NCI-H1694 (cell line): ENCODE results near the gene ZNF579.

Experiments used
- DNase-seq: peaks from one replicate; lab custom pipeline; 2025; lab: John Stamatoyannopoulos, UW

ZNF579 gene

GRCh38 chr19:55611983-55612645, 31.5 kb upstream of the ZNF579 start:
- no peak for DNase-seq

DNA sequence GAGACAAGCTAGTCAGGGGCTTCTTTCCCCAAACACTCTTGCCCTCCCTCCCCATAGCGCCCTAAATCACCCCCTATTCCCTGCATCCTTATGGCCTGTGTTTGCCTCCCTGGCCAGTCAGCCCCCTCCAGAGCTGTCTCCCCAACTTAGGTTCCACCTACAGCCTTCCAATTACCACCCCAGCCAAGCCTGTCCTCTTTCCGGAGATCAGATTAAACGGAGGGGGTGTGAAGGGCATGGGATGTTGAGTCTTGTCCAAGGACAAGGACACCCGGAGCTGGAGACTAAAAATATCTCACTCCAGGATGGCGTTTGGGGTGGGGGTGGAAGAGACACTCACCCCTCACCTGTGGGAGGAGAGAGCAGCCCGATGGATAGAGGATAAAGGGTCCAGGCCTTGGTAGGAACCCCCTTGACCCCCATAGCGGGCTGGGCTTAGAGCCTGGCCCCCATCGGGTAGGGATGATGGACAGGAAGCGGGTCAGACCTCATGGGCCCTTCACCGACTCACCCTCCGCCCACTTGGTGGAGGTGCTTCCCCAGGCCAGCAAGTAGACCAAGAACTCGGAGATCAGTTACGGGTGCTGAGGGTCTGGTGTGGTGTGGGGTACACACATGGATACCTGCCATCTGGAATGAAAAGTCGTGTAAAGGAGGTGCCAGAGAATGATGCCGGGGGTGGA, 30.8 kb upstream of the ZNF579 start:
- DNase-seq: no peak

DNA sequence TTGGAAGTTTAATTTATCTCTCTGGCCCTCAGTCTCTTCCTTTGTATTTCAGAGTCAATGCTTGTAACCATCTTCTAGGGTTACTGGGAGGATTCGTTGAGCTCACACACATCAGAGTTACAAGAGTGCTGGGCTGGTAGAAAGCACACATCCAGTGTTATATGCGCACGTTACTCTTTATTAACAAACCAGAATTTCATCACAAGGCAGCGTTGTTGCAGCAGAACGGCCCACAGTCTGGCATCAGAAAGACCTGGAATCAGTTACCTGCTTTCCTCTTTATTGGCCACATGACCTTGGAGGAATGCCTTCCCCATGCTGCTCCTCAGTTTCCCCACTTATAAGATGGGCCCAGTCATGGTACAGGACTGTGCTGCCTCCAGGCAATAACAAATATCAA, 28.7 kb upstream of the ZNF579 start:
- no peak for DNase-seq

- no peak for DNase-seq
These were observed 26.2 kb upstream of the ZNF579 start for GRCh38 chr19:55606817-55607216.

DNA sequence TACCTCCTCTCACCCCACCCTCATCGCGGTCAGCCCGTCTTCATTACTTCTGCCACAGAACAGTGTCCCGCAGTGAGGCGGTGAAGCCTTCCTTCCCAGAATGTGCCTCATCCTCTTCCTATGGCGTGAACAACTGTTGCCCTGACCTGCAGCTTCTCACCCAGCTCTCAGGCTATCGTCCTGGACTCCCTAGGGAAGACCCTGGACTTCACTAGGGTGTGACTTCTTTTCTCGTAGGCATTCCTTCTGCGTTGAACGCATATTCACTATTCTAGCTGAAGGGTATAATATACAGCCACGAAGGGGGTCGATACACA, 25.8 kb upstream of the ZNF579 start:
- no peak for DNase-seq

- peak; percentile 73 for DNase-seq
These were observed 25.2 kb upstream of the ZNF579 start, which contains the start of gene ZNF865 for GRCh38 chr19:55605637-55606470. Gene ZNF865, plus strand, starts transcription at chr19:55605647. Its CDS starts 7,972 bp downstream, at chr19:55613619.

GRCh38 chr19:55605207-55605636, 24.6 kb upstream of the ZNF579 start:
- DNase-seq: peak; percentile 98

- no peak for DNase-seq
These were observed 23.1 kb upstream of the ZNF579 start for GRCh38 chr19:55603581-55604292.

DNA sequence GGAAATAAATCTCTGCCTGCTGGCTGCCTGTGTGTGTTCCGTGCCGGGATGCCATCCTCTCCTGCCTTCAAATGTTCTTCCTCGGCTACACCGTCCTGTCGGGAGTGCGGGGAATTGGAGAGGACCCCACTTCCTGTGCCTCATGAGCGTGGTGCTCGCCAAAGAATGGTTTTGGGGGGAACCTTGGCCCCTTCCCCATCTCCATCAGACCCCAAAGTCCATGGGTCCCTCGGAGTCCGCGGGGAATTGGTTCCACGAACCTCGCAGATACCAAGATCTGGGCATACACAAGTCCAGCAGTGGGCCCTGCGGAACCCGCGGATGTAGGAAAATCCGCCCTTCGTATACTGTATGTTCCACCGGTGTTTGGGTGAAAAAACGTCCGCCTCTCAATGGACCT, 22.5 kb upstream of the ZNF579 start:
- DNase-seq: no peak

- no peak for DNase-seq
These were observed 21.7 kb upstream of the ZNF579 start for GRCh38 chr19:55602104-55603001.

GRCh38 chr19:55601084-55601483, 20.4 kb upstream of the ZNF579 start:
- no peak for DNase-seq

DNA sequence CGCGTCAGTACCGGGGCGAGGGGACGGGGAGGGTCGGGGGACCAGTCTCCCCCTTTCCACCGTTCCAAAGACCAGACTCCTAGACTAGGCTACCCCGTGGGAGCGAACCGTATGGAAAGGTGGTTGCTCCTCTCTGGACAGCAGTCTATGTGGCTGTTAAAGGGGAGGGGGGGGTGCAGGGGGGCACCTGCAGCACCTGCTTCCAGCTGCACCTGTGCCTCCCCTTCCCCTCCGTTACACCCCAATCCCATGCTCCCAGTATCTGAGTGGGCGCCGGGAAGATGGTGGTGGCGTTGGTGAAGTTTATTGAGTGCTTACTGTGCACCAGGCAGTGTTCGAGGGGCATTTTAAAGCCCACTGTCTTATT, 20.0 kb upstream of the ZNF579 start:
- no peak for DNase-seq

DNA sequence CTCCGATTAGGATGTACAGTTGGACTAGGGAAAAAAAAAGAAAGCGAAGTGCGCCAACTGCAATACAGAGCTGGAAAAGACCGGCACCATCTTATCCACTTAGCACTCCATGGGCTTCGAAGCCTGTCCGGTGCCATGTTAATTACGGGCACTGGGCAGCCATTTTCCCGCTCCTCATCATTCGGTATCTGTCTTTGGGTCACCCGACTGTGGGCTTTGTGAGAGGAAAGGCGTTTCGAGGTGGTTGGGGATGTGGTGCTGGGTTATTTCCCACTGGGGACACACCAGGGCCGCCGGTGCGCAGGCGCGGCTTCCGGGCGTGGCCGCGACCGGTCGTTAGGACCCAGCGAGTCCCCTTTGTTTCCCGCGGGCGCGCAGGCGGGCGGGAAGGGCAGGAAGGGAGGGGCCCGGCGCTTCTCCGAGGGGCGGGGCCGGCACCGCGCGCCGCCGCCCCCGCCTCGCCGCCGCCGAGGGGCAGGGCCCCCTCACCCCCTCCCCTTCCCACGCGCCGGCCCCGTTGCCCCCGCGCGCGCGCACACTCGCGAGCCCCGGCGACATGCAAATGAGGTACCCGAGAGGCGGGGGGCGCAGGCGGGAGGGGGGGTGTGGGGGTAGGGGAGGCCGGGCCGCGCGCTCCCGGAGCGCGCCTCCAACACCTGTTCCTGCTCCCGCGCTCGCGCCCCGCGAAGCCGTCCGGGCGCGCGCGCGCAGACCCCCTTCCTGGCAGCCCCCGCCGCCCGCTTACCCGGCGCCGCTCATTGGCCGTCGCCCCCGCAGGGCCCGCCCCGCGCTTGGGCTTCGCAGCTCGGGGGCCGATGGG, 19.4 kb upstream of the ZNF579 start, which contains the start of gene ZNF524:
Gene ZNF524 (plus strand): TSS at position 447 of the 820 bp plus-strand sequence. CDS start 1,825 bp downstream, outside the sequence.
- peak; percentile 92 for DNase-seq

- DNase-seq: peak; percentile 98
These were observed 18.8 kb upstream of the ZNF579 start, which contains the start of gene FIZ1 for GRCh38 chr19:55599468-55599841. Gene FIZ1, minus strand, starts transcription at chr19:55599517. Its CDS starts 1,652 bp downstream, at chr19:55597865.

- peak; percentile 94 for DNase-seq
These were observed 18.2 kb upstream of the ZNF579 start for GRCh38 chr19:55598719-55599467.

DNA sequence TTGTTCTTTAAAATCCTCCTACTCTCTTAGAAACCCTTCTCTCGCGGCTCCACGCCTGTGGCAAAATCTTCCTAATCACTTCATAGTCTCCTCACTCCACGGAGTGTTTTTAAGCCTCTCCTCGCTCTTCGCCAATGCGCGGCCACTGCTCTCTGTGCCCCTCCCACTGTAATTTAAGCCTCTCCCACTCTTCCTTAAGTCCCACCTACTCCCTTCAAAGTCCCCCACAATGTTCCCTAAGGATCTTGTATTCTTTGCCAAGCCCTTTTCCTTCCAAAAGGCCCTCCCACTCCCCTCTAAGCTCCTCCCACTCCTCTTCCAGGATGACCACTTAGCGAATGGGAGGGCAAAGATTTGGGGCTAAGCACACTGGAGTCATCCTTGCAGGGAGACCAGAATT, 17.4 kb upstream of the ZNF579 start:
- DNase-seq: no peak

DNA sequence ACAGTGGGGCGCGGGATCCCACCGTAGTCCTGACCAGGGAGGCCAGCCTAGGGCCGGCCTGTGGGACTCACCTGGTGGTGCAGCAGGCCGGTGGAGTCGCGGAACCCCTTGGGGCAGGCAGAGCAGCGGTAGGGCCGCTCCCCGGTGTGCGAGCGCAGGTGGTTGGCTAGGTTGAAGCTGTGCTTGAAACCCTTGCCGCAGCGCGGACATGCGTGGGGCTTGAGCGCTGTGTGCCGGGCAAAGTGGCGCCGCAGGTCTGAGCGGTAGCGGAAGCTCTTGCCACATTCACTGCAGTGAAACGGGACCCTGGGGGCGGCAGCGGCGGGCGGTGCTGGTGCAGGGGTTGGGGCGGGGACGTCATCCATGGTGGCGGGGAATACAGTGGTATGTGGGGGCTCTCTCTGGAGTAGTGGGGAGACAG, 16.9 kb upstream of the ZNF579 start:
- no peak for DNase-seq

DNA sequence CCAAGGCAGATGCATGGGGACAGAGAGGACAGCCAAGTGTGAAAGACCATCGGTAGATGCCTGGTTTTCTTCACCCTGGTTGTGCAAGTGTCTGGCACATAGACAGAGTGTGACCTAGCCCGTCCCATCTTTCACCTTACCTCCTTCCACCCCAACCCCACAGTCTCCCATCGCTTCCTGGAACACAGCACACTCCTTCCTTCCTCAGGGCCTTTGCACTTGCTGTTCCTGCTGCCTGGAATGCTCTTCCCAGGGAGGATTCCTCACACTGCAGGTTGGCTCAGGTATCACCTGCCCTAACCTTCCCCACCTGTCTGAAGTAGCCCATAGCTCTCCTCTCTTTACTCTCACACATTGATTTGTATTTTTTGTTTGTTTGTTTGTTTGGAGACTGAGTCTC, 15.7 kb upstream of the ZNF579 start:
- no peak for DNase-seq

GRCh38 chr19:55594996-55595545, 14.4 kb upstream of the ZNF579 start:
- no peak for DNase-seq
